GM18499 (cell line): ENCODE results near the gene BPIFB2.

ENCODE experiments used
- ATAC-seq: cut with Tn5 transposase; IDR thresholded peaks from one replicate; pipeline ENCODE4 v1.9.1; 2021; ENCODE audit warnings: moderate number of reproducible peaks; ENCODE audit not compliant: insufficient read depth, unreplicated experiment

Gene BPIFB2

GRCh38 chr20:33062105-33062824, 54.8 kb downstream of the BPIFB2 start:
- no peak for ATAC-seq

- ATAC-seq = no peak
Observed at GRCh38 chr20:33062825-33063149, 55.3 kb downstream of the BPIFB2 start.

GRCh38 chr20:33063271-33063670, 55.8 kb downstream of the BPIFB2 start:
- ATAC-seq = no peak

- ATAC-seq = no peak
Observed at GRCh38 chr20:33064572-33065287, 57.2 kb downstream of the BPIFB2 start.

DNA sequence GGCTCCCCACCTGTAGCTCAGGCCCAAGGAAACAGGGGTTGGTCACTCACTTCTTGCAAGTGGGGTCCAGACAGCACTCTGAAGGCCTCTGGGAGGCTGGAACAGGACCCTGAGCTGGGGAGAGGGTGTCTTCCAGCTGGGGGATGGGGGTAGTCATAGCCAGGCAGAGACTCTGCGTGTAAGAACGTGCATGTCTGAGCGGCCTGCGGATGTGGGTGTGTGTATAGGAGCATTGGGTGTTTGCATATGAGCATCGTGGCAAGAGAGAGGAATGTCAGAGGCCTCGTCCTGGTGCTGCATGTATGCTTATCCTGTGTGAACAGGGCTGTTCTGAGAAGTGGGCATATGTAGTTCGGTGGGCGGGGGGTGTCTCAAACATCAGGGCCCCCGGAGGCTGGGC, 58.3 kb downstream of the BPIFB2 start:
- ATAC-seq = no peak

- no peak for ATAC-seq
Observed at GRCh38 chr20:33067806-33068205, 60.3 kb downstream of the BPIFB2 start.

DNA sequence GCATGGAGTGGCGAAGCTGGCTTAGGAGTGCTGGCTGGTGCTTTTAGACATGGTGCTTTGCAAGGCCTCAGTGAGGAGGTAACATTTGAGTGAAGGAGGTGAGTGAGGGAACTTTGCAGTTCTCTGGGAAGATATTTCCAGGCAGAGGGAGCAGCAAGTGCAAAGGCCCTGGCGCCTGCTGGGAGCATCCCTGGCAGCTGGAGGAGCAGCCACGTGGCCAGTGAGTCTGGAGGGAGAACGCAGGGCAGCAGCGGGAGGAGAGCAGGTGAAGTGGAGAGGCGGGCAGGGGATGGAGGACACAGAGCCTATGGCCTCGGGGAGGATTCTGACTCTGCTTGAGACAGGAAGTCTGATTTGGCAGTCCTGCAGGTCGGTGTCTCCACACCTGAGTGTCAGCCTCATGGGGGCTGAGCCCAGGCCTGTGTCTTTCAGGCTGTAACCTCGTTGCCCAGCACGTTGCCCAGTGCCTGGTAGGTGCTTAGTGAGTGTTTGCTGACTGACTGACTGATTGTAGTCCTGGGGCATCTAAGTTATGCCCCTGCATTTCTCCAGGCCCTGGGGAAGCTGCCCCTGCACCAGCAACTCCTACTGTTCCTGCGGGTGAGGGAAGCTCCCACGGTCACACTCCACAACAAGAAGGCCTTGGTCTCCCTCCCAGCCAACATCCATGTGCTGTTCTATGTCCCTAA, 60.9 kb downstream of the BPIFB2 start:
- ATAC-seq = no peak

DNA sequence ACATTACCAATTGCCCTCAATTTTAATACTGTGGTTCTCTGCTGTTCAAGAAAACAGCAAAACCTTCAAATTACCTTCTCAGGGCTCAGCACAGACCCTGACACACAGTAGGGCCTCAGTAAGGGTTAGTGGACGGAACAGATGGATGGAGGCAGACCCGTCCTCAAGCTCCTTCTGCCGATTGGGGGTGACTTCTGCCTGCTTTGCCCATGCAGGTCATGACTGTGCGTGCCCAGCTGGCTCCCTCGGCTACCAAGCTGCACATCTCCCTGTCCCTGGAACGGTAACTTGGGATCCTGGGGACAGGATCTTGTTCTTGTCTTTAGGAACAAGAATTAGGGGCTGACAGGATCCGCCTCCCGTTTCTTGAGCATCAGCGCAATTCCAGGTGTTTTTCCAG, 62.2 kb downstream of the BPIFB2 start:
- no peak for ATAC-seq

- ATAC-seq = no peak
Observed at GRCh38 chr20:33070111-33071053, 62.9 kb downstream of the BPIFB2 start.

DNA sequence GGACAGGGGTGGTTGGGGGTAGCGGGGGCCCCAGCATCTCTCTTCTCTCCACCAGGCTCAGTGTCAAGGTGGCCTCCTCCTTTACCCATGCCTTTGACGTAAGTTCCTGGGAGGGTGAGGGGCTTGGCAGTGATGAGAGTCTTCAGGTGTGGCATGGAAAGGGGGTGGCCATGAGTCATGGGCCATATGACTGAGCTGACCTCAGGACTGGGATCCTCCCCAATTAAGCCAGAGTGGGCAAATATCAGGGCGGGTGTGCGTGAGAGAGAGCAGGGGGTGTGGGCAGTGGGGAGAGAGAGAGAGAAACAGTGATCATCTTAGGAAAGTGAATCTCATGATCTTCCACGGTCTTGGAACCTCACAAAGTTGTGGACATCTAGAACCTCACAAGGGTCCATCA, 63.7 kb downstream of the BPIFB2 start:
- ATAC-seq = no peak

GRCh38 chr20:33072362-33072761, 64.9 kb downstream of the BPIFB2 start:
- ATAC-seq = no peak

- no peak for ATAC-seq
Observed at GRCh38 chr20:33072813-33073212, 65.3 kb downstream of the BPIFB2 start.
